SH-SY5Y (cell line): ENCODE data around the gene CPT1C.

Experiments used
- GATA2 ChIP-seq: IDR thresholded peaks from 2 replicates; pipeline ENCODE4 v1.6.1; 2011; ENCODE audit warnings: mild to moderate bottlenecking, low read depth, low read length
- GATA3 ChIP-seq: IDR thresholded peaks from 2 replicates; pipeline ENCODE4 v1.6.1; 2011; ENCODE audit warnings: low read depth, mild to moderate bottlenecking, low read length, moderate library complexity

CPT1C gene

GRCh38 chr19:49683814-49684250 lies 7.1 kb upstream of the CPT1C start:
- TF ChIP-seq GATA2 (no peak), GATA3 (no peak)

DNA sequence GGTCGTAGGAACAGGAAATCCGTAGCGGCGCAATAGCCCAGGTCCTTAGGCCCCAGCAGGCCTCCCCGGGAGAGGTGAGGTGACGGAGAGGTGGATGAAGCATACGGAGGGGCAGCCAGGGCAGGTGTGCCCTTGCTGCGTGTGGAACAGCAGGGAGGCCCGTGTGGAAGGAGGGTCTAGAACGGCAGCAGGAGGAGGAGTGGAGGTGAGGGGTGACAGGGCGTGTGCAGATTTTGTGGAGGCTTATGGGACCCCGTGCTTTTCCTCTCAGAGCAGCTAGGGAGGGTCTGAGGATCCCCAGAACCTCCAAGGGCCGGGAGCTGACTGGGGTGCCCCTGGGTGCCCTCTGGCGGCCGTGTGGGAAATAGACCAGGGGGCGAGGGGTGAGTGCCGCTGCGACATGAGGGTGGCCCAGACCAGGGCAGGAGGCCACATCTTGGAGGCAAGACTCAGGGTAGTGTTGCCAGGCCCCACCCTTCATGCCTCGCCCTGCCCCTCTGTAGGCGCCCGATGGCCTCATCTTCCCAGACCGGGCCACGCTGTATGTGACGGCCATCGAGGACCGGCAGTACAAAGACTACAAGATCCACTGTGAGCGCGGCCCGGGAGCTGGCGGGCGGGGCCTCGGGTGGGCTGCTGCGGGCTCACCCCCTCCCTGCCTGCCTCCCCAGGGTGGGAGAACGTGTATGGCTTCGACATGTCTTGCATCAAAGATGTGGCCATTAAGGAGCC lies 6.5 kb upstream of the CPT1C start:
- TF ChIP-seq GATA3 (no peak), GATA2 (no peak)

- TF ChIP-seq GATA3 (no peak), GATA2 (no peak)
Measured at GRCh38 chr19:49684983-49685553, 5.8 kb upstream of the CPT1C start.

GRCh38 chr19:49685845-49686332 lies 5.0 kb upstream of the CPT1C start:
- TF ChIP-seq GATA2 (no peak), GATA3 (no peak)

GRCh38 chr19:49686503-49687088 lies 4.3 kb upstream of the CPT1C start:
- TF ChIP-seq GATA3, result no peak
- no peak for TF ChIP-seq GATA2

GRCh38 chr19:49687150-49687549 lies 3.8 kb upstream of the CPT1C start:
- TF ChIP-seq GATA3 (no peak), GATA2 (no peak)

DNA sequence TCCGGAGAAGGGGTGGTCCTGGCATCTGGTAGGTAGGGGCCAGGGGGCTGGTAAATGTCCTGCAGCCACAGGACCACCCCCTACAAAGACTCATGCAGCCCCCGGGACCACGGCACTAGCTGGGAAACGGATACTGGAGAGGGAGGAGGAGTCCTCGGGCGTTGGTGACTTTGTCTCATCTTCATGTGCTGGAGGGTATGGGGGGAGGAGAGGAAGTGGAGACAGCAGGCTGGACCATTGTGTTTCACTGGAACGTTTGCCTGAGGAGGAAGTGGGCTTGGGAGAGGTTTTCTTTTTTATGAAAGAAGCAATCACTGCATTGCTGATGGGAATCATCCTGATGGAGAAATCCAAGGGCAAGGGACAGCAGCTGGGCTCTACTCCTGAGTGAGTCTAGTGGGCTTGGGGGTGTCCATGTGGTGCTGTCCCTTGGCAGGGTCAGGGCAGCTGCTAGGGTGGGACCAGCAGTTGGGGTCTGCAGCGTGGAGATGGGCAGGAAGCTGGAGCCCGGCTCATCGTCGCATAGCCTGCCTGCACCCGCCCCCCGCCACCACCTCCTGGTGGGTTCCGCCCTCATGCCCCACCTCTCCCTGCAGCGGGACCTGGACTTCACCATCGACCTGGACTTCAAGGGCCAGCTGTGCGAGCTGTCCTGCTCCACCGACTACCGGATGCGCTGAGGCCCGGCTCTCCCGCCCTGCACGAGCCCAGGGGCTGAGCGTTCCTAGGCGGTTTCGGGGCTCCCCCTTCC lies 3.2 kb upstream of the CPT1C start:
- no peak for TF ChIP-seq GATA3
- no peak for TF ChIP-seq GATA2

GRCh38 chr19:49688531-49689132 lies 2.3 kb upstream of the CPT1C start:
- TF ChIP-seq GATA3 (no peak), GATA2 (no peak)

DNA sequence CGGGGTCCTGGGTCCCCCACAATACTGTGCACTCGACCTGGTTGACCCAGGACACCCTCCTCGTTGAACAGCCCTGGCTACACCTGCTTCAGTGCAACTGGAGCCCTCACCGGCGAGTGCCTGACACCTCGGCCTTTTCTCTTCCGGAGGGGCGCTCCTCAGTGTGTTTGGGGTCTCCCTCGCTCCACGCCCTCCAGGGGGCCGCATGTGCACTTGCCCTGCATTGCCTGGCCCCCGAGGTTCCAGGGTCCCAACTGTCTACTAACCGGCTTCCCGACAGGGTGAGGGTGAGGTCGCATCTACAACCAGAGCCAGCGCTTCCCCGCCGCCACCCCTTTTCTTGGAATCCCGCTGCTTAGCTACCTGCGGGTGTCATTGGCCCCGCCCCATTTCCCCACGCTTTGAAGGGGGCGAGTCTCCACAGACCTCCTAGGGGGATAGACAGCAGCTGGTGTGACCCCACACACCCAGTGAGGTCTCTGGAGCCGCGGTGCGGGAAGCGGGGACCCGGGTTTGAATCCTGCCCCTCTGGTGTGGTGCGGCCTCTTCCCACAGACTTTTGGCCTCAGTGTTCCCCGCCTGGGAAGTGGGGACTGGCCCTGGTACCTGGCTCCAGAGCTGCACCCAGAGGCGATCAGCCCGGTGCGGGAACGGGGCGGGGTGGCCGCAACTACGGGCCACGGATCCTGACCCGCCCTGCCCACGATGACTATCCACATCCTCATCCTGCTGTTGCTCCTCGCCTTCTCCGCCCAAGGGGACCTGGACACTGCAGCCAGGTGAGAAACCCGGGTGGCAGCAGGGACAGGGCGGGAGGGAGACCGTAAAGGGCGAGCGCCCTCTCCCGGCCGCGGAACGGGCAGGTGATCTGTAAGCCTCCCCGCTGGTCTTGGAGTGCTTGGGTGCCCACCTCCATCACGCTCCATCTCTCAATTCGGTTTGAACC lies 1.5 kb upstream of the CPT1C start, which contains the start of gene ADM5:
TSS of gene ADM5 (plus strand) at position 462 of the 946 bp plus-strand sequence. CDS start at position 706, 244 bp downstream.
- no peak for TF ChIP-seq GATA3
- TF ChIP-seq GATA2, result no peak

DNA sequence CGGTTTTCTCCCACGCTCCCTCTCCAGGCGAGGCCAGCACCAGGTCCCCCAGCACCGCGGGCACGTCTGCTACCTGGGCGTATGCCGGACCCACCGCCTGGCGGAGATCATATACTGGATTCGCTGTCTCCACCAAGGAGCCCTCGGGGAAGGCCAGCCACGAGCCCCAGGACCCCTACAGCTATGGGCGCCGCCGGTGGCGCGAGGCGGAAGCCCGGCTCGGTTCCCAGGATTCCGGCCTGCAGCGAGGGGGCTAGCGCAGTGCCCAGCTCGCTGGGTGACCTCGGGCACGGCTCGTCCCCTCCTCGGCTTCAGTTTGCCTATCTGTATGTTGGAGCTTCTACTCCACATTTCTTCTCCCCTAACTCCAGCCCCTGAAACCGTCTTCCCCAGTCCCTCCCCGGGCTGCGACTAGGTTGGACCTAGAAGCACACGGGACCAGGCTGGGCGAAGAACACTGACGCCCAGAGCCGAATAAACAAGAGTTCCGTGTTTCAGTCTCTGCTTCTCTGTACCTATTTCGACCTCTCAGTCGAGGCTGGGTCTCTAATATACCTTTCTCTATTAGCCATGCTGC lies 749 bp upstream of the CPT1C start:
- TF ChIP-seq GATA2 (no peak), GATA3 (no peak)

- TF ChIP-seq GATA3, result no peak
- TF ChIP-seq GATA2, result no peak
Measured at GRCh38 chr19:49691243-49692146, 579 bp downstream of the CPT1C start.
